Measurements from ENCODE around the gene ANKRD42.
"Not testable (repeated sequence)": the region's sequence is repeated elsewhere in the genome, so short reads cannot be mapped to it uniquely, and the experiment has no call there.

DNA sequence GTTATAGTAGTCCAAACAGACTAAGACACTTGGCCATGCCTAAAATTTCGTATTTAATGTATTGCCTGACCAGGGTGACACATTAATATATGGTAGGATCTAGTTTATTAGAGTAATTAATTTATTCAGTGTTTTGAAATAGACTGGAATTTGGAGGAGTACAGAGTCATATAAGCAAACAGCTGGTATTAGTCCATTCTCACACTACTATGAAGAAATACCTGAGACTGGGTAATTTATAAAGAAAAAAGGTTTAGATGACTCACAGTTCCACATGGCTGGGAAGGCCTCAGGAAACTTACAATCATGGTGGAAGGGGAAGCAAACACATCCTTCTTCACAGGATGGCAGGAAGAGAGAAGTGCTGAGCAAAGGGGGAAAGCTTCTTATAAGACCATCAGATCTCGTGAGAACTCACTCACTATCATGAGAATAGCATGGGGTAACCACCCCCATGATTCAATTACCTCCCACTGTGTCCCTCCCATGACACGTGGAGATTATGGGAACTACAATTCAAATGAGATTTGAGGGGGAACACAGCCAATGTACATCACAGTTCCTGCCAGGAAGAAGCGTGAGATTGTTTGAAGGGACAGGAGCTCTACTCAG lies 13.4 kb downstream of the ANKRD42 start:
- TF ChIP-seq, protein P1, sequence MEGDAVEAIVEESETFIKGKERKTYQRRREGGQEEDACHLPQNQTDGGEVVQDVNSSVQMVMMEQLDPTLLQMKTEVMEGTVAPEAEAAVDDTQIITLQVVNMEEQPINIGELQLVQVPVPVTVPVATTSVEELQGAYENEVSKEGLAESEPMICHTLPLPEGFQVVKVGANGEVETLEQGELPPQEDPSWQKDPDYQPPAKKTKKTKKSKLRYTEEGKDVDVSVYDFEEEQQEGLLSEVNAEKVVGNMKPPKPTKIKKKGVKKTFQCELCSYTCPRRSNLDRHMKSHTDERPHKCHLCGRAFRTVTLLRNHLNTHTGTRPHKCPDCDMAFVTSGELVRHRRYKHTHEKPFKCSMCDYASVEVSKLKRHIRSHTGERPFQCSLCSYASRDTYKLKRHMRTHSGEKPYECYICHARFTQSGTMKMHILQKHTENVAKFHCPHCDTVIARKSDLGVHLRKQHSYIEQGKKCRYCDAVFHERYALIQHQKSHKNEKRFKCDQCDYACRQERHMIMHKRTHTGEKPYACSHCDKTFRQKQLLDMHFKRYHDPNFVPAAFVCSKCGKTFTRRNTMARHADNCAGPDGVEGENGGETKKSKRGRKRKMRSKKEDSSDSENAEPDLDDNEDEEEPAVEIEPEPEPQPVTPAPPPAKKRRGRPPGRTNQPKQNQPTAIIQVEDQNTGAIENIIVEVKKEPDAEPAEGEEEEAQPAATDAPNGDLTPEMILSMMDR (IDR thresholded peaks at IDR 0.05; ENCODE audit: poor library complexity) = not testable (repeated sequence)
- not testable (repeated sequence) for TF ChIP-seq EZH2 (IDR thresholded peaks at IDR 0.05; ENCODE audit: borderline replicate concordance); EZH2phosphoT487 (IDR thresholded peaks at IDR 0.05; ENCODE audit: low read depth, severe bottlenecking, unreplicated experiment)
